SHP77 treated with DMSO at 0.1 percent for 48 hours (cell line): ENCODE results near the gene TMEM117.
A peak's percentile ranks its signal among the peaks of the same experiment; 100 is the strongest.
"Not testable (repeated sequence)": the region's sequence is repeated elsewhere in the genome, so short reads cannot be mapped to it uniquely, and the experiment has no call there.

Source experiments
- DNase-seq: peaks from one replicate; lab custom pipeline; 2025; lab: John Stamatoyannopoulos, UW

Gene TMEM117

DNA sequence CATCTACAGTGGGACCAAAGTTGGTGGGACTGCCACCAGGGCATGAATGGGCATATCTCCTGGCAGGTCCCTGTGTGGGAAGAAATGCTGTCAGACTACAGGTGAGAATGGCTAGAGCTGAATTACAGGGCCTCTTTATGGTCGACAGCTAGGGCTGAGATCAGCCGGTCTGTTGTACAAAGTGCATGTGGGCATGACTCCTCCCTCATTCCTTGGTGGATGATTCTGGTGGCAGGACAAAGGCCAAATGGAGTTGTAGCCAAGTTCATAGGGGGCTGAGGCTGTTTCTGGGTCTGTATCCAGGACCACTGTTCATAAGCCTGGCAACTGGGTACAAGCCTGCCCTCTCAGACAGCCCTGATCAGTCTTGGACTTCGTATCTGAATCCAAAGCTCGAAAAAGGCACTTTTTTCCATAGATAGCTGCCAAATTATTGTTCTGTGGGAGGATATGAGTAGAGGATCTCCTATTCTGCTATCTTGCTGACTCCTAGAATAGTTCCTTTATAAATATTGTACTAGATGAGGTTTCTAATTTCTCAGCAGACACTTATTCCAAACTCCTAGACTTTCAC, 460.8 kb downstream of the TMEM117 start:
- no peak for DNase-seq

GRCh38 chr12:44299524-44299923, 463.6 kb downstream of the TMEM117 start:
- no peak for DNase-seq

- DNase-seq = no peak
These were observed 471.8 kb downstream of the TMEM117 start for GRCh38 chr12:44307506-44308168.

DNA sequence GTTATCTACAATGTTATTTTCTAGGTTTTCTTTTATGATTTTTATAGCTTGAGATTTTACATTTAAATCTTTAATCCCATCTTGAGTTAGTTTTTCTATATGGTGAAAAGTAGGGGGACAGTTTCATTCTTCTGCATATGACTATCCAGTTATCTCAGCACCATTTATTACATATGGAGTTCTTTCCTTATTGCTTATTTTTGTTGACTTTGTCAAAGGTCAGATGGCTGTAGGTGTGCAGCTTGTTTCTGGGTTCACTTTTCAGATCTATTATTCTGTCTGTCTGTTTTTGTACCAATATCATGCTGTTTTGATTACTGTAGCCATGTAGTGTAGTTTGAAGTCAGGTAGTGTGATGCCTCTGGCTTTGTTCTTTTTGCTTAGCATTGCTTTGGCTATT, 477.3 kb downstream of the TMEM117 start:
- DNase-seq = no peak

DNA sequence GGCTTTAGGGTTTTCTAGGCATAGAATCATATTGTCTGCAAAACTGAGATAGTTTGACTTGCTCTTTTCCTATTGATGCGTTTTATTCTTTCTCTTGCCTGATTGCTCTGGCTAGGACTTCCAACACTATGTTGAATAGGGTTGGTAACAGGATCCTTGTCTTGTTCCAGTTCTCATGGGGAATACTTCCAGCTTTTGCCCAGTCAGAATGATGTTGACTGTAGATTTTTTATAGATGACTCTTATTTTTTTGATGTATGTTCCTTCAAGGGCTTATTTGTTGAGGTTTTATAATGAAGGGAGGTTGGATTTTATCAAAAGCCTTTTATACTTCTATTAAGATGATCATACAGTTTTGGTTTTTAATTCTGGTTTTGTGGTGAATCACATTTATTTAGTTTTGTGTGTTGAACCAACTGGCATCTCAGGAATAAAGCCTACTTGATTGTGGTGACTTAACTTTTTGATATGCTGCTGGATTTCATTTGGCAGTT, 478.2 kb downstream of the TMEM117 start:
- DNase-seq = no peak

DNA sequence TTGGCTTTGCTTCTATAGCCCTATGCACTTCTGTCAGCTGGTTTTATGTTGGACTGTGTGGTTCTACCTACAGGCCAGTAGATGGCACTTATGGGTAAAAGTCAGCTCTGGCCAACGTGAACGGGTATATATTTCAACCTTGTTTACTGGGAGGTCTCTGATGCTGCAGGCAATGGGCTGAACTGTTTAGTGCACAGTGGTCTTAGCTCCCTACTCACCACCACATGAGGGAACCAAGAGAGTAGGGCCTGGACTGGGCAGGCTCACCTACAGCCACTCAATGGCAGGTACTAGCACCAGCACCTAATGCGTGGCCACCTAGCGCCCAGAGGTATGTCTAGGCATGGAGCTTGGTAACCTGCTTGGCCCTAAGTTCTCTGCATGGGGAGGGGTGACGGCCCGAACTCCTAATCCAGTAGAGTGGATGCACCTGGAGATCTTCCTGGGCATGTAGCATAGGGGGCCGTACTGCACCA, 481.8 kb downstream of the TMEM117 start:
- no peak for DNase-seq

DNA sequence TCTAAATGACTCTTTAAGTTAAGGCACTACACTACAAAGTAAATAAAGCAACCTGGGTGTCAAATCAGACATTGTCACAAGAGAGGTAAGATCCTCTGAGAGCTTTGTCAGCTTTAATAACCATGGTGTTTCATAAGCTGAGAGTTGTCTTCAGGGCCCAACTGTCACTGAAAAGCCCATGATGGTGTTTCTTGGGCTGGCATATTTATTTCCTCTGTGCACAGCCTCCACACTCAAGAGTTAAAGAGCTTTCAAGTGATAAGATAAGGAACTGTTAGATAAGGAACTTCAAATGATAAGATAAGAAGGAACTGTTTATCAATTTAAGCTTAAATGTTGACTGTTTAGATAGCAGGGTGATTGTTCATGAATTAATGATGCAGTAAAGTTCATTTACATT, 495.4 kb downstream of the TMEM117 start:
- no peak for DNase-seq

DNA sequence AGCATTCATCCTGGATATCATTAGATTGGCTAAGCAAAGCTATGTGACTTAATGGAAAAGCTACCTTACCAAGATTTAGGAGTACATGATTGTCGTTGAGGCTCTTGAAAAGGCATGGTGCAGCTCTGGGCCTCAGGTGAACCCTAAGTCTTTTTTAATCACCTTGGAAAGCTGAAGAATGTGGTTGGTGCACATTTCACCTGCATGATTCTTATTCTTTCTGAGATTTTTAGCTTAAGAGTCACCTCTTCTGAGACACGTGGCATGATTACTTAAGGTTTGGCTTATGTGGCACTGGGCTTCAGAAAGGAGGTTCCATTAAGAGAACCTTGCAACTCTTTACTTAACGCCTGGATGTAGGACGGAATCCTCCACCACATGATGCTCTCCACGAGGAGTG, 498.5 kb downstream of the TMEM117 start:
- no peak for DNase-seq

- no peak for DNase-seq
These were observed 499.1 kb downstream of the TMEM117 start for GRCh38 chr12:44335030-44335429.

GRCh38 chr12:44336577-44336976, 500.7 kb downstream of the TMEM117 start:
- DNase-seq = no peak

GRCh38 chr12:44342371-44342770, 506.5 kb downstream of the TMEM117 start:
- no peak for DNase-seq

DNA sequence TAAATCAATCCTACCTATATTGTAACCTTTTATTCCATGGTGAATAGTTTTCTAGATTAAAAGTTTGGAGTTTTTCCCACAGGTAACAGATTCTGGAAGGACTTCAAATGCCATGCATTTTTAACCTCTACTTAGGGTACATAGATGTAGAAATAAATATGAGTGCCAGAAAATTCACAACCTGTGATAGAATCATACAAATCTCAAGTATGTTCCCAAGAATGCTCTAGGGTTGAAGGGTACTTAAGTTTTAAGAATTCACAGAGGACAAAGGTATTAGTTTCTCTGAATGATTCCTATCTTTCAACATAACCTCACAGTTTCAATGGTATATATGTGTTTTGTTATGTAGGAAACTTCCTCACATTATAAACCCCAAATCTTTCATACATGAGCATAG, 511.3 kb downstream of the TMEM117 start:
- no peak for DNase-seq

GRCh38 chr12:44357494-44357893, 521.6 kb downstream of the TMEM117 start:
- DNase-seq = no peak

GRCh38 chr12:44358636-44359035, 522.8 kb downstream of the TMEM117 start:
- no peak for DNase-seq

GRCh38 chr12:44362947-44363346, 527.1 kb downstream of the TMEM117 start:
- DNase-seq = no peak

DNA sequence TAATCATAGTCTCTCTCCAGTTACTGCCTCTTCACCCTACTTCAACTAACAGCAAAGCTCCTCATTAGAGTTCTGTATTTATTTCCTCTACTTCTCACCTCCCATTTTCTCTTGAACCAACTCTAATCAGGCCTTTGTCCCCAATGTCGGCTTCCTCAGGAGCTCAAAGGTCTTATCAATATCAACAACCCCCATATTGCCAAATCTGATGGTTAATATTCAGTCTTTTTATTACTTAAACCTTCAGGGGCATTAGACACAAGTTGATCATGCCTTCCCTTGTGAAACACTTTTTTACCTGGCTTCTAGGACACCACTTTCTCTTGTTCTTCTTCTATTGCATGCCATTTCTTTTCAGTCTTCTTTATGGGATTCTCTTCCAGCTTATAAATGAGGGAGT, 531.3 kb downstream of the TMEM117 start:
- no peak for DNase-seq

DNA sequence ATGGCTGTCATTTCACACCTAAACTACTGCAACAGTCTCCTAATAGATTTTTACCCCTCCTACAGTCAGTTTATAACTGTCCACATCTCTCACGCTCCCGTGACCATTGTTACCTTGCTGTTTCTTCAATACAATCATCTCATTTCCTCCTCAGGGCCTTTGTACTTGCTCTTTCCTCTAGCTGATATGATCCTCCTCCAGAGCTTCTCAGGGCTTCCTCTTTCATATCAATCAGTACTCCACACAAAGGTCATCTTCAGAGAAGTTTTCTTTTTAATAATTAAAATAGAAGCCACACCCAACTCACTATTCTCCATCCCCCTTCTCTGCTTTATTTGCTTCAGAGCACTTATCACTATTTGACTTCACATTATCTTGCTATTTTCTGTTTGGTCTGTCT, 532.0 kb downstream of the TMEM117 start:
- DNase-seq = no peak

DNA sequence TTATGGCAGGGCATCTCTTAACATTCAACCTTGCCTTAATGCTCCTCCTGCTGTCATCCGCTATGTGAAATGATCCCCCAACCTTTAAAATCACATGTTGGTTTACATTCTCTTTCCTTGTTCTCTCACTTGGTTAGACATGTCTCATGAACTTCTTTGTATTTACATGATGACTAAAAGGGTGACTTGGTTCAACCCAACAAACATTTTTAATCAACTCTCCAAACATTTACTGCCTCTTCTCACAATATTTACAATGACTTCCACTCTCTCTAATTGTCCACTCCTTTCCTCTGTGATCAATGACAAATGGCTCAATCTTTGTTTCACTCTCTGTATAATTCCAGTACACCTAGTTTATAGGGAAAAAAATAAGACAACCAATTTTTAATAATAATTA, 534.1 kb downstream of the TMEM117 start:
- no peak for DNase-seq

DNA sequence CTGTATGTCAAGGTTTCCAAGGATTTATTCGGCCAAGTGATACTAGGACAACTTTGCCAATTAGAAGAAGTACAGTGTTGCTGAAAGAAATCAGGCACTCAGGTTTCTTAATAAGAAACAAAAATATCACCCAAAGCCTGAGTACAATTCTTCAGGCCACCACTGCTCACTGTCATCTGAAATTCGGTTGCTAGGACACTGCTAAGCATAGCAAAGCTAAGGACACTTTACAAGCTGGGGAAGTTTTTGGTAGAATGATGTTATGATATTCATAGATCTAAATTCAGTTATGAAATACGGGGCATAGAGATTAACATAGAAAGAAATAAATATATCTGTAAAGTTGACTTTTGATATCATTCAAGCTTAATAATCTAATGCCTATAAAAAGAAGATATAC, 535.1 kb downstream of the TMEM117 start:
- DNase-seq = no peak

DNA sequence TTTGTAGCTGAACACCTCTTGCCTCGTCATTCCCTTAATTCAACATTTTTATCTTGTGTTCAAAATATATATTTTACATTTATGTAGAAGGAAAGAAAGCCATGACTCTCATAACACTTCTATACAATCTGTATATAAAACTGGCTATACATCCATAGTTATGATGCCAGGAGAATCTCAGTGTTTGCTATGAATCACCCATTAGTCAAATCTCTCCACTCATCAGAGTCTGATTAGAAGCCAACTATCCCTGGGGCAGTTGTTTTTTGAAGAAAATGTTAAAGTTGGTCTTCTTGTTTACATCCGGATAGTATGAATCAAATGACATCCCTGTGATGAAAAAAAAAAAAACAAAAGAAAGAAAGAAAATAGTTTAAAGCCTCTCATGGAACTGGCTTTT, 536.4 kb downstream of the TMEM117 start:
- no peak for DNase-seq

DNA sequence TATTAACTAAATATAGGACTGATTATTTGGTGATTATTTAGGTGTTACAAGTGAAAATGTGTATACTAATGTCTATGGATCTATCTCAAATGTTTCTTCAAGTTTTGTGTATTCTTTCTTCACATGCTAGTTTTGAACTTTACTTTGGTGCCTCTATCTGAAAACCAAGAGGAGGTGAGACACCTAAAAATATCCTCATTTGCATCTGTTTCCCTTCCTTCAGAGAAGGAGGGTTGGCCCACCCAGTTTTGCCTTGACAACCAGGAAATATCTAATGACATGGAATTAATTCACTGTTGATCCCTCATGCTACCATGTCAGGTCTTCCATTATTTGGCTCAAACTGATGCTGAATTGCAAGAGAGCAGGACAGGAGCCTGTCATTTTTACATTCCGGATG, 539.8 kb downstream of the TMEM117 start:
- DNase-seq = no peak

- DNase-seq = peak; percentile 31
These were observed 541.7 kb downstream of the TMEM117 start for GRCh38 chr12:44377443-44378187.

- not testable (repeated sequence) for DNase-seq
These were observed 543.2 kb downstream of the TMEM117 start for GRCh38 chr12:44379113-44379512.
